Erythroblast (primary cell): ENCODE measurements around the gene CHIC2.

Source experiments
- GATA1 ChIP-seq: IDR thresholded peaks from 2 replicates; pipeline ENCODE4 v1.6.1; 2011; ENCODE audit warnings: low read depth, mild to moderate bottlenecking, control low read depth, low read length, moderate library complexity
- POLR2A ChIP-seq: IDR thresholded peaks from 2 replicates; pipeline ENCODE4 v1.6.1; 2011; ENCODE audit warnings: mild to moderate bottlenecking, low read length

DNA sequence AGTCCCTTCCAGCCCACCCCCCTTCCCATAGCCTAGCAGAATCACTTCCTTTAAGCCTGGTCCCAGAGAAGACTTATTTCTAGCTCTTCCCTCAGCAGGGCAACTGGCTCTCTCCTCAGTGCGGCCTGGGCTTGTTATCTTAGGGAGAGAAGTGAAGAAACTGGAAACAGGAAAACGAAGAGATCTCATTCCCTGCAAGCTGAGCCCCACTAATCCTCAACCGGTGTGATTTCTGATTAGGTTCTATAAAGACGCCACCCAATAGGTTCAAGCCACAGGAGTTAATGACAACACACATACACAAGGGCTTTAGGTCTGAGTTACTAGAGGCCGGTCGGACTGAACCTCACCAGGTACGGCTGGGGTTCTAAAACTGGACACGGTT, 38.8 kb upstream of the CHIC2 start:
- TF ChIP-seq POLR2A (no peak), GATA1 (no peak)
